Gastroesophageal sphincter (tissue), 3 donors: ENCODE results near the gene RB1.

Experiments used
- EP300 ChIP-seq: sonication (generic); formaldehyde crosslinking; IDR thresholded peaks from one replicate; pipeline ENCODE4 v1.6.1; 2017; ENCODE audit warnings: antibody characterized with exemption, mild to moderate bottlenecking
- POLR2AphosphoS5 ChIP-seq: sonication (generic); formaldehyde crosslinking; IDR thresholded peaks from one replicate; pipeline ENCODE4 v1.6.1; 2017; ENCODE audit warnings: antibody characterized with exemption
- TF ChIP-seq, protein P1 (sequence below), 4 experiments: fragments of 200-600 bp in 2 of 4; fragments of 450-650 bp in 2 of 4; sonication (generic) in 1 of 4; IDR thresholded peaks; one replicate each; pipeline ENCODE4 v1.5.1; 2017 to 2019; ENCODE audit warnings: antibody characterized with exemption in 4 of 4, mild to moderate bottlenecking in 2 of 4, moderate library complexity in 2 of 4

DNA sequence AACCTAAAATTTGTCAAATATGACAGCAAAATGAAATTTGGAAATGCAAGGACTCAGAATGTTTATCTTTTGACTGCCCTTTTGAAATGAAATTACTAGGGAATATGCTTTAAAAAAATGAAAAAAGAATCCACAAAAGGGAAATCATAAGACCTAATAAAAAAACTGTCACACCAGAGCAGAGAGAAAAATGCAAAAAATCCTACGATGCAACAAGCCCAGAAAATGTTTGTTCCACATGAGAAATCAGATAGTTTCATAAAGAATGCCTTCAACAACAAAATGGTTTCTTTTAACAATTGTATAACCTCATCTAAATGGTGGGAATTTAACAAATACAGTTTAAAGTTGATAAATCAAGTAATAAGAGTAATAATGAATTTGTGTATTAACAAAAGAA lies 101.4 kb downstream of the RB1 start:
- no peak for TF ChIP-seq EP300
- TF ChIP-seq, protein P1, sequence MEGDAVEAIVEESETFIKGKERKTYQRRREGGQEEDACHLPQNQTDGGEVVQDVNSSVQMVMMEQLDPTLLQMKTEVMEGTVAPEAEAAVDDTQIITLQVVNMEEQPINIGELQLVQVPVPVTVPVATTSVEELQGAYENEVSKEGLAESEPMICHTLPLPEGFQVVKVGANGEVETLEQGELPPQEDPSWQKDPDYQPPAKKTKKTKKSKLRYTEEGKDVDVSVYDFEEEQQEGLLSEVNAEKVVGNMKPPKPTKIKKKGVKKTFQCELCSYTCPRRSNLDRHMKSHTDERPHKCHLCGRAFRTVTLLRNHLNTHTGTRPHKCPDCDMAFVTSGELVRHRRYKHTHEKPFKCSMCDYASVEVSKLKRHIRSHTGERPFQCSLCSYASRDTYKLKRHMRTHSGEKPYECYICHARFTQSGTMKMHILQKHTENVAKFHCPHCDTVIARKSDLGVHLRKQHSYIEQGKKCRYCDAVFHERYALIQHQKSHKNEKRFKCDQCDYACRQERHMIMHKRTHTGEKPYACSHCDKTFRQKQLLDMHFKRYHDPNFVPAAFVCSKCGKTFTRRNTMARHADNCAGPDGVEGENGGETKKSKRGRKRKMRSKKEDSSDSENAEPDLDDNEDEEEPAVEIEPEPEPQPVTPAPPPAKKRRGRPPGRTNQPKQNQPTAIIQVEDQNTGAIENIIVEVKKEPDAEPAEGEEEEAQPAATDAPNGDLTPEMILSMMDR (IDR thresholded peaks at IDR 0.05), result no peak
- no peak for TF ChIP-seq POLR2AphosphoS5
